GM06990 (cell line): ENCODE data around the gene ERC2.

Experiments
- DNase-seq: peaks from one replicate; pipeline ENCODE4 v3.0.0-alpha.2; 2011; ENCODE audit not compliant: insufficient read length; ENCODE audit errors: extremely low read depth
- H3K27me3 ChIP-seq: replicated peaks from 2 replicates; pipeline ENCODE4 v1.6.0; 2011; ENCODE audit warnings: low read length; ENCODE audit not compliant: control insufficient read depth, insufficient read depth
- H3K36me3 ChIP-seq: 2 replicates; pipeline ENCODE4 v1.5.1; 2011; ENCODE audit warnings: low read length; ENCODE audit not compliant: control insufficient read depth, insufficient read depth
- H3K4me3 ChIP-seq: replicated peaks from 2 replicates; pipeline ENCODE4 v1.5.1; 2011; ENCODE audit warnings: low read depth, mild to moderate bottlenecking, control low read depth, low read length
- CTCF ChIP-seq: IDR thresholded peaks from 2 replicates; pipeline ENCODE4 v1.5.1; 2011; ENCODE audit warnings: low read length, control low read depth, mild to moderate bottlenecking, inconsistent platforms; ENCODE audit not compliant: insufficient read depth, poor library complexity, severe bottlenecking

ERC2 gene

DNA sequence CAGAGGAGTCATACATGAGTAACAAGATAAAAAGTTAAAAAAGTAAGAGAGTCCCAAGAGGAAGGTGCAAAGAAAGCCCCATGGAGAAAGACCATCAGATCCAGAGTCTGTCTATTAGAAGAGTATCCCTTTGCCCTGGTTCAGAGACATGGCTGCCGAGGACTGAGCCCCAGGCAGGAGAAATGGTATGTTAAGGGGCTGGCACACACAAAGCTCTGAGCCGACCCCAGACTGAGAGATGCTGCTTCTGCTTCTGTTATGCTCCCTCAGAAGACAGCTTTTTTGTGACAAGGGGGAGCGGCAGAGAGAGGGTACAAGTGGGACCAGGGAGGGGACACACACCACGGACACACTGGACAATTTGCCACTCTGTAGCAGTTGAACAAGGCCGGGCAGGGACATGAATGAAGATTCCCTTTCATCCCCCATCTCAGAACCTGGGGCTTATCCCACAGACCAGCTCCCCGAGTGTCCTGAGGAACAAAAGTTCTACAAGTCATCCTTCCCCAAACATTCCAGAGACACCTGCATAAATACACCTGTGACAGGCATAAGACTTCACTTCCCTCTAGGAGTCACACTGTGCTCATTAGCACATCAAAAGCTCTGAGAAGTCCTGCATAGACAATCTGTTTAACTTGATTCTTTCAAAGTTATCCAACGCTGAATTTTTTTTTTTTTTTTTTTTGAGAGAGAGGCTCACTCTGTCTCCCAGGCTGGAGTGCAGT is 819.5 kb downstream of the ERC2 start:
- Histone ChIP-seq H3K36me3 (no peaks in the 10 kb centered on the region), H3K4me3 (no peak overlapping the region), H3K27me3 (no peaks in the 10 kb centered on the region; the same call in 1 of the 2 replicates)
- DNase-seq, result no peak
- TF ChIP-seq CTCF, result no peak

DNA sequence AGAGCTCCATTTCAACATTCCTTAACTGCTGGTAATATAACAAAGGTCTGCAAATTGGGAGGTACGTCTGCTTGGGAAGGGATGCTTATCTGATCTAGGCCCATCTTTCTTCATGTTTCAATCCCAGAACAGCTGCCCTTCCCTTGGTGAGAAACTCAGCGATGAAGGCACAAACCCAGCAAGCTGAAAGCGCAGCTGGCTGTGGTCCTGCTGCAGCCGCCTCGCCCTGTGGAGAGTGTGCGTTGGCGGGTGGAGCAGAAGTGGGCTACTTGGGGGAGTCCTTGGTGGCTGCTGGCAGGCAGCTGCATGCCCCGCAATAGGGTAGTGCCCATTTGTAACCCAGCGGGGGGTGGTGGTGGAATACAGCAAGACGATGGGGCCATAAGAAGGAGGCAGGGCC is 820.6 kb downstream of the ERC2 start:
- Histone ChIP-seq H3K36me3 (no peaks in the 10 kb centered on the region), H3K27me3 (no peaks in the 10 kb centered on the region; the same call in 1 of the 2 replicates), H3K4me3 (no peak overlapping the region)
- no peak for DNase-seq
- no peak for TF ChIP-seq CTCF

DNA sequence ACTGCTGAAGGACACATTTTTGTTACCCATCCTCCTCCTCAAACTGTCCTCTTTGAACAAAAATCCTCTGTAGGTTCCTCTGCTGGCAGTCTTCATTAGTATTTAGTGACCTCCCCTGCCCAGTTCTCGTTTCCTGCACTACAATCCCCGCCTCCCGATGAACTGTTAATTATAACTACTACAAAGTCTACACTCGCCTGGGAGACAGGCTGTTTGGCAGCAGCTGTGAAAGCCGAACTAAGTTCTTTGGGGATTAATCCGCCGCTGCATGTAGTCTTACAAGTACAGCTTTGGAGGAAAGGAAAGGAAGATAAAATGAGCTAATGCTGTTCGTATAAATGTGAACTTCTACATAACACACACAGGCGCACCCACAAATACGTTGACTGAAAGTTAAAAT is 821.2 kb downstream of the ERC2 start:
- H3K36me3 ChIP-seq, result no peaks in the 10 kb centered on the region
- no peaks in the 10 kb centered on the region; the same call in 1 of the 2 replicates for H3K27me3 ChIP-seq
- no peak for TF ChIP-seq CTCF
- no peak for DNase-seq
- no peak overlapping the region for H3K4me3 ChIP-seq

DNA sequence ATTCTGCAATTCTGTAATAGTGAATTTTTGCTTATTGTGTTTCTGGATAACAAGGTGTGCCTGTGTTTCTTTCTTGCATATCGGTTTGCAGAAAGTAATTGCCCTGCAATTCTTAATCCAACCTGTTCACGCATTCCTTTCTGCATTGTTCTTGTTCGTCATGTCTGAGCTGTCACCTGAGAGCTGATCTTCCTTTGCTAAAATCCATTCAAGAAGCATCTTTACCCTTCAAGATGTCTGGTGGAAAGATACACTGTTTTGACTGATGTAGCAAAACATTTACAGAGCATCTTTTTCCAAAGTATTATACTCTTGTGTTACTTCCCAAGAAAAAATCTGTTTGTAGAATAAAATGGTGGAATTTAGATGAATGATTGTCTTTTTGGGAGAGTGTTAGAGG is 822.1 kb downstream of the ERC2 start:
- Histone ChIP-seq H3K4me3 (no peak overlapping the region), H3K36me3 (no peaks in the 10 kb centered on the region), H3K27me3 (no peaks in the 10 kb centered on the region; the same call in 1 of the 2 replicates)
- no peak for TF ChIP-seq CTCF
- DNase-seq, result no peak

- no peak overlapping the region for H3K4me3 ChIP-seq
- DNase-seq, result no peak
- no peaks in the 10 kb centered on the region; the same call in 1 of the 2 replicates for H3K27me3 ChIP-seq
- H3K36me3 ChIP-seq, result no peaks in the 10 kb centered on the region
- no peak for TF ChIP-seq CTCF
Observed at GRCh38 chr3:55645422-55645821, 822.8 kb downstream of the ERC2 start.
